HG03159 (cell line): Measurements from ENCODE around the gene IGF1.
"Not testable (repeated sequence)": the region's sequence is repeated elsewhere in the genome, so short reads cannot be mapped to it uniquely, and the experiment has no call there.

Experiments
- ATAC-seq: cut with Tn5 transposase; IDR thresholded peaks from one replicate; pipeline ENCODE4 v1.9.1; 2021; ENCODE audit warnings: mild to moderate bottlenecking, moderate library complexity; ENCODE audit not compliant: unreplicated experiment

The IGF1 gene

DNA sequence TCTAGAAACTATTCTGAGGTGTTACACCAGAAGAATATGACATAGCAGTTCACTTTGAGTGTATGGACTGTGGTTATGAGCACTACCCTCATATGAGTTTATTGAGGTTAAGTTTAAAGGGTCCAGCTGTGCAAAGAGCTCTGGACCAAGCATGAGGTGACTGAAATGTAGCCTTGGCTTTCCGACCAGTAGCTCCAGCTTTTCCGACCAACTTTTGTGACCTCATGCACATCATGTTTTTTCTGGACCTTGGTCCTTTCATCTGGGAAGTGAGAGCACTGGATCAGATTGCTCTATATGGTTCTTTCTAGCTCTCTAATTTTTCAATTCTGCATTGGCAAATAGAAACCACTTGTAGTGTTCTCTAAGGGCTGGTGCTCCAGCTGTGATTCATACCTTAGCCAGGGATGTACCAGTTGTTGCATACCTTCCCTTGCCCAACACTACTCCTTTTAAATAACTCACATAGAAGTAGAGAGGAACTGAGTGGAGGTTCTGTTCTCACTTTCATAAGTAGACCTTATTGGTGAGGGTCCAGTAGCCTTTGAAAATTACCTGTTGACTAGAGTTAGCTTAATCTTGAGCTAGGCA lies 16.6 kb downstream of the IGF1 start:
- ATAC-seq: no peak

DNA sequence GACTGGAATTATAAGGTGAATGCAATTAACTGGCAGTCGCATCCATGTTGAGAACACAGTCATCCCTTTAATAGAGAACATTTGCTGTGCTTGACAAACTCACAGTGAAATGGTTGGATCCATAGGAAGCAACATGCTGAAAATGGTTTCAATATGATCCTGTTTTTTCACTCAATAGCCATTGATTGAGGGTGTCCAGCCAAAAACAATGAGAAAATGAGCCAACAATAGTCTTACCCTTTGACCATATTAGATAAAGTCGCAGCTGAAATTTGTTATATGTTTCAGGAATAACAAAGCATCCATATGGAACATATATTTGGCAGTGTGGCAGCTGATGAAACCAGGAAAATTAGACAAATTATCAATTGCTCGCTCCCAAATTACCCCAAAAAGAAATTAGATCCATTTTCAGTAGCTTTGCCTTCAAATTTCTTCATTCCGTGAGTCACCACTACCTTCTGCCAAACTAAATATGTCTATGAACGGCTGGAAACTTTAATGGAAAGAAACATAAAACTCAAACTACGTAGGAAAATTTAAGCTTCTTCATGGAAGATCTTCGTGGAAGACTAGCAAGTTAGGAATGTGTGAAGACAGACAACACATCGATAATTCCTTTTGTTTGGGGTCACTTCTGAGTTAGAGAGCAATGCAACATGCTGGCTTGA lies 17.4 kb downstream of the IGF1 start:
- no peak for ATAC-seq

GRCh38 chr12:102462386-102462785 lies 18.0 kb downstream of the IGF1 start:
- ATAC-seq: no peak

- no peak for ATAC-seq
Measured at GRCh38 chr12:102461501-102461900, 18.9 kb downstream of the IGF1 start.

DNA sequence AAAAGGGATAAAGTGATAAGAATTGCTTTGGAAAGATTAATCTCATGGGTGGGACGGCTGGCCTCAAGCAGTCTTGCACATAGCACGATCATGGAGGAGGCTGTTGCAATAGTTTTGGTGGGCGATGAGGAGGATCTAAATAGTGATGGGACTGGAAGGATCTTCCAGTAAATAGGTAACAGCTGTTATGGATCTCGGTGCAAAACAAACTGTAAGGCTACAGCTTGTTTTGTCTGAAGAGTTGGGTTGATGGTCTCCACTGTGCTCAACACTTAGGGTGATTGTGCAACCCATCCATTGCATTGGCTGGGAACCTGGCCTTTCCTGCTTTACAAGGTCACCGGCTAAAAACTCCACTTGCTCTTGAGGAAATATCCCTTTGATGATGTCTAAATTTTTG lies 21.0 kb downstream of the IGF1 start:
- no peak for ATAC-seq

GRCh38 chr12:102454808-102455760 lies 25.3 kb downstream of the IGF1 start:
- no peak for ATAC-seq

DNA sequence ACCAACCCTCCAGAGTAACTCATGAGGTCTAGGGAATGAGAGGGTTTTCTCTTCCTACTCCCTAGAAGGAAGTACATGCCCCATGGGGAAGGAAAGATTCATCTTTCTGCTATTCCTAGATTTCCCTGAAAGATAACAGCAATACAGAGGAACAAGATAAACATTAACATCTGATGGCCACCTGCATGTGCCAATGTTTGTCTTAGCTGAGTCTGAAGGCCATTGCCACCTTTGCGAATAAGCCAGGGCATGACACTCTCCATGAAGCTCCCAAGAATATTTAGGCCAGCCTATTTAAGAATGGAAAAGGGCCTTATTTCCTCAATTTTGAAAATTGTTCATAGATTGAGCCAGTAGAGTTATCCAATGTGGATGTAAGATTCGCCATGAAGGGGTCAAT lies 26.0 kb downstream of the IGF1 start:
- no peak for ATAC-seq

DNA sequence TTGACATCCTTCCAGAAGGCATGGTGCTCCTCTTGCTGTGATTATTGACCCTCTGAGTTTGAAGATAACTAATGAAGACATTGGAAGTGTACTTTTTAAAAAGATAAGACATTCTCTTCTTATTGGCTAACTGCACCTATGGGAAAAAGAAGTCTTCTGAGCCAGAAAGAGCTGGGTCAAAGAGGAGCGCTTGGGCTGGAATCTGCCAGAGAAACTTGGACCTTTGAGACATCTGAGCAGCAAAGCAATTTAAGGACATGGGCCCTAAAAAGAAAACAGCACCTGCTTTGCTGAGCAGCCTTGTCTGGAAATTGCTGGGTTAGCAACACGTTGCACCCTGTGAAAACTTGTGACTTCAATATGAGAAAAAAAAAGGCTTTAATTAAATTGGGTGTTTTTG lies 27.8 kb downstream of the IGF1 start:
- no peak for ATAC-seq

GRCh38 chr12:102449018-102449417 lies 31.3 kb downstream of the IGF1 start:
- not testable (repeated sequence) for ATAC-seq

DNA sequence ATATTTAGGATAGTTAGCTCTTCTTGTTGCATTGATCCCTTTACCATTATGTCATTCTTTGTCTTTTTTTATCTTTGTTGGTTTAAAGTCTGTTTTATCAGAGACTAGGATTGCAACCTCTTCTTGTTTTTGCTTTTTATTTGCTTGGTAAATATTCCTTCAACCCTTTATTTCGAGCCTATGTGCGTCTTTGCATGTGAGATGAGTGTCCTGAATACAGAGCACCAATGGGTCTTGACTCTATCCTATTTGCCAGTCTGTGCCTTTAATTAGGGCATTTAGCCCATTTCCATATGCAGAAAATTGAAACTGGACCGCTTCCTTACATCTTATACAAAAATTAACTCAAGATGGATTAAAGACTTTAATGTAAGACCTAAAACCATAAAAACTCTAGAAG lies 32.9 kb downstream of the IGF1 start:
- ATAC-seq: not testable (repeated sequence)

DNA sequence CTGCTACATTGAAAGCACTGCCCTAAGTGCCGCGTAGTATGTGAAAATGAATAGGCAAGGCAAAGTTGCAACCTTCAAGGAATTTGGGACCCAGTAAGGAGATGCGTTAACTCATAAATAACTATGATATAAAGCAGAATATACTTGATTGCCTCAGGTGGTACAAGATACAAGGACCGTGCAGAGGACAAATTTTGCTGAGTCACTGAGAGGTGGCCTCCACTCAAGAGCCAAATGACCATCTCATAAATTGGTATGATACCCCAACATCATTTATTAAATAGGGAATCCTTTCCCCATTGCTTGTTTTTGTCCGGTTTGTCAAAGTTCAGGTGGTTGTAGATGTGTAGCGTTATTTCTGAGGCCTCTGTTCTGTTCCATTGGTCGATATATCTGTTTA lies 35.7 kb downstream of the IGF1 start:
- ATAC-seq: no peak

DNA sequence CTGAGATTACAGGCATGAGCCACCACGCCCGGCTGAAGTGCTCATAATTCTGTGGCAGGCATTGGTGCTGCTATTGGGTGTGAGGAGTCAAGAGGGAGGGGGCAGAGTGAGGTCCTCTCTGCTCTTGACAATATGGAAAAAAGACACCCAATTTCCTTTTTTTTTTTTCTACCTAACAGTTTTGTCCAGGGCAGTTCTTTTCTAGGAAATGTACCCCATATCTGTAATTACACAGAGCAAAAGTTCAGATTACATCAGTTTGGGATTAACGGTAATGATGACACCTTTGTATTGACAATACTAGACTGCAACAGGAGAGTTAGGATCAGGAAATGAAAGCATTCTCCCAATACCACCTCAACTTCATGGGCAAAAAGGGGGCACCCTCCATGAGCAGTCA lies 36.3 kb downstream of the IGF1 start:
- no peak for ATAC-seq

- ATAC-seq: no peak
Measured at GRCh38 chr12:102441077-102441596, 39.2 kb downstream of the IGF1 start.

- ATAC-seq: no peak
Measured at GRCh38 chr12:102439426-102440405, 40.6 kb downstream of the IGF1 start.

- no peak for ATAC-seq
Measured at GRCh38 chr12:102438827-102439210, 41.5 kb downstream of the IGF1 start.

- no peak for ATAC-seq
Measured at GRCh38 chr12:102438047-102438826, 42.1 kb downstream of the IGF1 start.

- no peak for ATAC-seq
Measured at GRCh38 chr12:102437511-102437910, 42.9 kb downstream of the IGF1 start.

- no peak for ATAC-seq
Measured at GRCh38 chr12:102436867-102437266, 43.5 kb downstream of the IGF1 start.

DNA sequence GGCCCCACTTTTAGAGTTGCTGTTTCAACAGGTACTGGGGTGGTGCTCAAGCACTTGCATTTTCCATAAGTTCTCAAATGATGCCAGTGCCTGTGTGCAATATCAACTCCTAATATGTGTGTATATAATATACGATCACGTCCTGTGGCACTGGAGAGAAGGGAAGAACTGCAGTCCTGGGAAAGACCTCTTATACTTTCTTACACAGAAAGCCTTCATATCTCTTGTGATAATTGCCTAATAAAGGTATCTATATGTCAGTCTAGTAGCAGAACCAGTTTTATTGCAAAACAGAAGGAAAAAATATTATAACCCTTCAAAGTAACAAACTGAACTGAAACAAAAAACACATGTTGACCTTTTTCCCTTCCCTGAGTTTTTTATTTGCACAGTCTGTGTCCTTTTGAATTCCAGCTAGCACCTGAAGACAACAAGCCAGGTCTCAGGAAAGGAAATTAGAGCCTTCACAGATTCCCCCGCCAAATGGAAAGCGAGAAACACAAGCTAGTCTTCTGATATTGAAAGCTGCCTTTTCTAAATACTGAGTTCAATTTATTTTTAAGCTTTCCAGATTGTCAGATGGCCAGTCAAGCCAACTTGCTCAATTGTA lies 44.4 kb downstream of the IGF1 start:
- ATAC-seq: no peak
